Right lobe of liver (tissue), 4 donors: ENCODE data around the gene ZBTB7C.

Source experiments
- CTCF ChIP-seq, 4 donors: fragments of 200-600 bp in 3 of 4; fragments of 450-650 bp in 1 of 4; IDR thresholded peaks; one replicate each; pipeline versions ENCODE4 v1.5.1 to v1.8.0; 2016 to 2022; ENCODE audit warnings: antibody characterized with exemption in 4 of 4, mild to moderate bottlenecking in 2 of 4
- POLR2A ChIP-seq: fragments of 450-650 bp; IDR thresholded peaks from one replicate; pipeline ENCODE4 v1.6.1; 2017; ENCODE audit warnings: antibody characterized with exemption, mild to moderate bottlenecking
- donor health status: DM: no; HTN: no; CAD: no.
- donor health status: DM: no; HTN: no; CAD: no.
- donor health status: DM: no; HTN: yes; CAD: no.

- TF ChIP-seq CTCF (IDR thresholded peaks at IDR 0.05) (no peak), POLR2A (no peak)
Measured at GRCh38 chr18:48076461-48076860, 332.7 kb downstream of the ZBTB7C start.
